GM12892 (cell line): ENCODE data around the gene RXRB.

ENCODE experiments used
- POLR2A ChIP-seq: IDR thresholded peaks from 2 replicates; pipeline ENCODE4 v1.6.1; 2011; ENCODE audit warnings: low read depth, low read length, control low read depth
- POLR2AphosphoS5 ChIP-seq: IDR thresholded peaks from 2 replicates; pipeline ENCODE4 v1.6.1; 2011; ENCODE audit warnings: low read depth, low read length, control low read depth
- TAF1 ChIP-seq: IDR thresholded peaks from 2 replicates; pipeline ENCODE4 v1.6.1; 2011; ENCODE audit warnings: low read depth, mild to moderate bottlenecking, control low read depth, low read length, borderline replicate concordance

DNA sequence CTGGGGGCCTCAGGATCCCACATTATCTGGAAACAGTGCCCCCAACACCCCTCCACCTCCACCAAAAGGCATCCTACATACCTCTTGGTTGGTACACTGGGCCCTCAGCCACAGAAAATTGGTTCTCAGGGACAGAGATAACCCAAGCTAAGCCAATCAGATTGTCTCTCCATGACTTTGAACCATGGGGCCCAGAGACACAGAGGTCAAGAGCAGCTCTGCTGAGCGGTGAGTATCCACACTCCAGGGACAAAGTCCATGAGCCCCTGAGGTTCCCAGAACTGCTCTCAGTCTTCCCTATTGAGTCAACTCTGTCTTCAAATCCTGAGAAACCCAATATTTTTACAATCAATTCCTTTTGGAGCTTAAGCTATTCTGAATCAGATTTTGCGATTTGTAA, 43.5 kb downstream of the RXRB start:
- TF ChIP-seq POLR2AphosphoS5 (no peak), TAF1 (no peak), POLR2A (no peak)
